NCI-H1417 treated with DMSO at 0.1 percent for 48 hours (cell line): ENCODE data around the gene SEMA4A.
"Not testable (repeated sequence)": the region's sequence is repeated elsewhere in the genome, so short reads cannot be mapped to it uniquely, and the experiment has no call there.

ENCODE experiments used
- DNase-seq: peaks from one replicate; lab custom pipeline; 2025; lab: John Stamatoyannopoulos, UW

Gene SEMA4A

GRCh38 chr1:156194300-156194652 lies 40.9 kb downstream of the SEMA4A start:
- no peak for DNase-seq

GRCh38 chr1:156195853-156196252 lies 42.5 kb downstream of the SEMA4A start:
- DNase-seq = no peak

DNA sequence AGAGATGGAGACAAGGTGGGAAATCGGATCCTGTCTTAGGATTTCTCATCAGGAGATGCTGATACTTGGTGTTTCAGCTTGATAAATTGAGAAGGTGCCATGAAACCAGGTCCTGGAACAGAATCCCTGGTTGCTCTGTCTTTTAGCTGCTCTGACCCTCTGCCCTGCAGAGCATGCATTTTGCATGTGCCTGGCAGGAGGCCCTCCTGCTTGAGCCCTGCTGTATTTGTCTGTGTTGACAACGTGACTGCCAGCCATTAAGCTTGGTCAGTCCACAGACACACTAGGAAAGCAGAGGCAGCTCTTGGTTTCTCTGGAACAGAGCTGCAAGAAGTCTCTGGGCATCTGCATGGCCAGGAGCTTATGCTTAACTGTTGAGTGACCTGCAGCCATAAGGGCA lies 43.1 kb downstream of the SEMA4A start:
- no peak for DNase-seq

DNA sequence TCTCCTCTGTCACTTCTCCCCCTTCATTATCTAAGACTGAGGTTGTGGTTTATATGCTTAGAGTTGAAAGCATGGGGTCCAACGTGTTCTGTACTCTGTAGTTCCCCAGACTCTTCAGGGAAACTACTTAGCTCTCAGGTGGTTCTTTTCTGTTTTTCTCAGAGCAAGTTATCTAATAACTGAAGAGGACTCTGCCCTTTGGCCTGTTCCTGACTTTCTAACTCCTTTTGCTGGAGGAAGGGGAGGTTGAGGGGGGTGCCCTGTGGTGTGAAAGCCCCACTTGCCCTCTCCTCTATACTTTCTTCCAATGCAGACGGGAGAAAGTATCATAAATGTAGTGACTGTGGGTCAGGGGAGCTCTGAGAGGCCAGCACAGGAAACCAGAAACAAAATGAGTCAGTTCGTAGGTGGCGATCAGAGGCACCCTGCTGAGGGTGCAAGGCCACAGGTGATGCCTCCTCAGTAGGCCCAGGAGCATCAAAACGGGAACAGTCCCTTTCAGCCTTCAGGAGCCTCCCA lies 45.5 kb downstream of the SEMA4A start:
- no peak for DNase-seq

GRCh38 chr1:156200044-156200443 lies 46.7 kb downstream of the SEMA4A start:
- no peak for DNase-seq

DNA sequence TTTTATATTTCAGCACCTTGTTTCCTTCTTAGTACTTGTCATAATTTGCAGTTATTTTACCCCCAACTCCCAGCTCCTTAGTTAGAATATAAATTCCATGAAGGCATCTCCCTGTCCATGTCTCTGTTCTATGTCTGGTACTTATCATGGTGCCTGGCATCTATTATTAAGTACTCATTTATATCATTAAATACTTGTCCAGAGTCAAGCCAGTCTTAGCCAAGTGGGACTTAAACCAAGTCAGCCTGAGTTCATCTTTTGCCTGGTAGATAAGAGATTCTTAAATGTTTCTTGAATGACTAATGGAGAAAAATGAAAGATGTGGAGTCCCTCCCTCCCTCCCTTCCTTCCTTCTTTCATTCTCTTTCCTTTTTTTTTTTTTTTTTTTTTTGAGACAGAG lies 49.9 kb downstream of the SEMA4A start:
- no peak for DNase-seq

GRCh38 chr1:156204686-156205085 lies 51.3 kb downstream of the SEMA4A start:
- no peak for DNase-seq

DNA sequence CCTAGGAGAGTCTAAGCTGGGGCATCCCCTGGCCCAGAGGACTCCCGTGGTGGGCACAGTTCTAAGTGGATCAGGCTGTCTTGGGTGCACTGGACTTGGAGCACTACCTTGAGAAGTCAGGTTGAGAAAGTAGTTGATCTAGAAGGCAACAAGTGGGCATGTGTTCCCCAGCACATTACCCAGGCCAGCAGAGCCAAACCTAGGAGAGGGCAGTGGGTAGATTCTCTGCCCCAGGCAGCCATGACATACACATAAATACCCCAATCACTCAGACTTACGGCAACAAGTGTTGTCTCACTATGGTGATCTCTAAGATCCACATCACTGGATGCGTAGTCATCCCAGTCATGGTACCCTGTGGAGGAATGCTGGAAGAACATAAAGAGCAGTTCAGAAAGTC lies 57.9 kb downstream of the SEMA4A start:
- no peak for DNase-seq

DNA sequence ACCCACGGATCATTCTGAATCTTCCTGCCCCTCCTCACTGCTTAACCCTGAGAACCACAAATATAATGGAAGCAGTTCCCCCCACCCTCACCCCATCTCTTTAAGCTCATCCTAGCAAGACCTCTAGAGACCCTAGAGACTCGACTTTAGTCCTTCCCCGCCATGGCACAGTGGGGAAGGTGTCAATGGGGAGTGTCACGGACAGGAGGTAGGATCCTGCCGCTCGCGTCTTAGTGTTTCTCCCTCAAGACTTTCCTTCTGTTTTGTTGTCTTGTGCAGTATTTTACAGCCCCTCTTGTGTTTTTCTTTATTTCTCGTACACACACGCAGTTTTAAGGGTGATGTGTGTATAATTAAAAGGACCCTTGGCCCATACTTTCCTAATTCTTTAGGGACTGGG lies 58.7 kb downstream of the SEMA4A start:
- no peak for DNase-seq

- DNase-seq = peak; percentile 86
Observed at GRCh38 chr1:156212833-156213643, 59.7 kb downstream of the SEMA4A start, which contains the start of gene PMF1. Gene PMF1, plus strand, starts transcription at chr1:156213007. Its CDS starts 9 bp downstream, at chr1:156213016.

- no peak for DNase-seq
Observed at GRCh38 chr1:156213644-156213966, 60.2 kb downstream of the SEMA4A start.

- DNase-seq = no peak
Observed at GRCh38 chr1:156214024-156214748, 60.8 kb downstream of the SEMA4A start.

- DNase-seq = not testable (repeated sequence)
Observed at GRCh38 chr1:156216361-156217086, 63.1 kb downstream of the SEMA4A start.

DNA sequence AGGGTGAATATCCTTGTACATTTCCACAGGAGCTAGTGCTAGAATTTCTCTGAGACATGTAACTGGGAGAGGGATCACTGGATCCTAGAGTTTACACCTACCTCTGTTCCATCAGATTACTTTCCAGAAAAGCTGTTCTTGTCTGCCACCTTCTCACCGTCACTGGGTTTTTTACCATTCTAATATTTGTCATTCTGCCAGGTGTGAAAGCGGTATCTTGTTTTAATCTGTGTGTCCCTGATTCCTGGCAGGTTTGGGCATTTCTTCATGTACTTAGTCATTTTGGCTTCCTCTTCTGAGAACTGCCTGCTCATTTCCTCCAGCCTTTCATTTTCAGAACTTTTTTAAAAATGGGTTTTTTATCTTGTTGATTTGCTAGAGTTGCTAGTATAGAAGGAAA lies 64.5 kb downstream of the SEMA4A start:
- DNase-seq = no peak

DNA sequence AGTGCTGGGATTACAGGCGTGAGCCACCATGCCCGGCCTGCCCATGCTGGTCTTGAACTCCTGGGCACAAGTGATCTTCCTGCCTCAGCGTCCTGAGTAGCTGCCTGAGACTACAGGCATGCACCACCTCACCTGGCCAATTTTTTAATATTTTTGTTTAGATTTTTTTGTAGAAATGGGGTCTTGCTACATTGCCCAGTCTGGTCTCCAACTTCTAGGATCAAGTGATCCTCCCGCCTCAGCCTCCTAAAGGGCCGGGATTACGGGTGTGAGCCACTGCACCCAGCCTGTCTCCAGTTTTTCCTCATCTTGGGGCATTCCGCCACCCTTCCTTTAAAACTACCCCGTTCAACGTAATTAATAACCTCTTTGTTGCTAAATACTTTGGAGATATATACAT lies 66.8 kb downstream of the SEMA4A start:
- DNase-seq = no peak

DNA sequence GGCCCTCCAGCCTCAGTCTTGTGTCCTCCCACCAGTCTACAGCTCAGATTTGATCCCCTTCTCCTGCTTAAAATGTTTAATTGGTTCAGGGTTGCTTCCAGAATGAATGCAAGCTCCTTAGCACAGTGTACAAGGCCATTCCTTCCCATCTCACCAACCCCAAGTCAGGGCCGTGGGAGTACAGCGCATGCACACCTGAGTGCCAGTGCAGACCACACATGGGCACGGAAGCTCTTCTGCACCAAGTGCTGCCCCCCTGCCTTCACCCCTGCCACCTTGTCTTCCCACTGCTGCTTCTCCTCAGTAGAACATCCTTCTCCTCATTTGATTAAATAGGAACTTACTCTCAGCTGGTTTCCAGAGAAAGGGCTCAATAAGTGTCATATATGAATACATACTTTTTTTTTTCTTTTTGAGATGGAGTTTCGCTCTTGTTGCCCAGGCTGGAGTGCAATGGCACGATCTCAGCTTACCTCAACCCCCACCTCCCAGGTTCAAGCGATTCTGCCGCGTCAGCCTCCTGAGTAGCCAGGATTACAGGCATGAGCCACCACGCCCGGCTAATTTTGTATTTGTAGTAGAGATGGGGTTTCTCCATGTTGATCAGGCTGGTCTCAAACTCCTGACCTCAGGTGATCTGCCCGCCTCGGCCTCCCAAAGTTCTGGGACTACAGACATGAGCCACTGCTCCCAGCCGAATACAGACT lies 68.8 kb downstream of the SEMA4A start:
- no peak for DNase-seq

GRCh38 chr1:156225677-156226014 lies 72.3 kb downstream of the SEMA4A start:
- DNase-seq = no peak

GRCh38 chr1:156226116-156226538 lies 72.7 kb downstream of the SEMA4A start:
- no peak for DNase-seq

DNA sequence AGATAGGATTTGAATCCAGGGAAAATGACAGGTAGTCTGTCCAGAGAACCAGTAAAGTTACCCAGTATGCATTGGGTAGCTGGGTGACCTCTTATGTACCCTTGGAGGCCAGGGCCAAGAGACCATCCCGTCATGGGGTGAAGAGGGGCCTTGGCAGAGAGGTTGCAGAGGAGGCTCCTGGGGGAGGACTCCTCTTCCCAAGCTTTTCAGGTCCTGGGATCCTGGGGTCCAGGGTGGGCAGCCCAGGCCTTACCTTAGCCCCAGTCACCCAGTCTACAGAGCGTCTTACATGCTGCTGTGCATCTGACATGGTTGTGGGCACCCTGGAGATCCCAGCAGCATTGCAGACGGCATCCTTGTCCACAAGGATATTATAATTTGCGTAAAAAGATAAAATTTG lies 73.4 kb downstream of the SEMA4A start:
- no peak for DNase-seq
